IPS-15b (cell line): ENCODE measurements around the gene PARD6A.

Experiments
- H3K27me3 ChIP-seq: one replicate; pipeline ENCODE4 v1.6.1; 2013; ENCODE audit warnings: low read length; ENCODE audit not compliant: control insufficient read depth, insufficient read depth
- H3K36me3 ChIP-seq: one replicate; pipeline ENCODE4 v1.6.1; 2013; ENCODE audit warnings: low read length; ENCODE audit not compliant: control insufficient read depth, insufficient read depth
- H3K4me1 ChIP-seq: one replicate; pipeline ENCODE4 v1.6.1; 2013; ENCODE audit warnings: mild to moderate bottlenecking, low read length; ENCODE audit not compliant: control insufficient read depth, insufficient read depth
- H3K4me3 ChIP-seq: one replicate; pipeline ENCODE4 v1.5.1; 2013; ENCODE audit warnings: low read depth, low read length
- H3K9ac ChIP-seq: one replicate; pipeline ENCODE4 v1.6.1; 2013; ENCODE audit warnings: low read depth, mild to moderate bottlenecking, low read length
- H3K9me3 ChIP-seq: one replicate; pipeline ENCODE4 v1.6.1; 2013; ENCODE audit warnings: mild to moderate bottlenecking, low read length; ENCODE audit not compliant: control insufficient read depth, insufficient read depth

The PARD6A gene

DNA sequence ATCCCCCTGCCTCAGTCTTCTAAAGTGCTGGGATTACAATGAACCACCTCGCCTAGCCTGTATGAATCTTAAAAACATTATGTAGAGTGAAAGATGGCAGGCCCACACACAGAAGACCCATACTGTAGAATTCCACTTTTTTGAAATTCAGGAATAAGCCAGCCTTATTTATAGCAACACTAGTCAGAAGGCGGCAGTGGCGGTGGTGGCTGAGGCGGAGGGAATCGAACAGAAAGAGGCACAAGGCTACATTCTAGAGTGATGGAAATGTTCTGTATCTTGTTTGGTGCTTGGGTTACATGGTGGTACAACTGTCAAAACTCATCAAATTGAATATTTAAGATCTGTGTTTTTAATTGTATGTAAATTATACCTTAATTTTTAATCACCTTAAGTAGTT, 47.0 kb downstream of the PARD6A start:
- H3K9ac ChIP-seq = no peak overlapping the region
- H3K4me1 ChIP-seq = peaks cover 4% of the 10 kb centered on the region
- no peaks in the 10 kb centered on the region for H3K27me3 ChIP-seq
- no peaks in the 10 kb centered on the region for H3K9me3 ChIP-seq
- no peak overlapping the region for H3K4me3 ChIP-seq
- H3K36me3 ChIP-seq = no peaks in the 10 kb centered on the region

DNA sequence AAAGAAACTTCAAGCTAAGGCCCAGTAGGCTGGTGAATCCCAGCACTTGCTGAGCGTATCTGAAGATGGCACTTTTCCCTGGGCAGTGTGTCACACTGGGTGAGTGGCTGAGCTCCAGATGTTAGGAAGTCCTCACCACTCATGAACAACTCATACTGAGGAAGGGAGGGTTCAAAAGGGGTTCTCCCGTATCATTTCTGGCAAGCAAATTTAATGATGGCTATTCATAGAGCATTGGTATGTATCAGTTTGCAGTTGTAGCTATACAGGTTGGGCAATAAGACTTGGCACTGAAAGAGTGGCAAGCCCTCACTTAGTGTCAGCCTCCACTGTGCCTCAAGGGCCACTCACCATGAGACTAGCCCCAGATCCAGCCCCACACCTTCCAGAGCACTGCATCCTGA, 47.6 kb downstream of the PARD6A start:
- Histone ChIP-seq H3K9ac (no peak overlapping the region), H3K4me1 (peaks cover 4% of the 10 kb centered on the region), H3K4me3 (no peak overlapping the region), H3K9me3 (no peaks in the 10 kb centered on the region), H3K36me3 (no peaks in the 10 kb centered on the region), H3K27me3 (no peaks in the 10 kb centered on the region)

DNA sequence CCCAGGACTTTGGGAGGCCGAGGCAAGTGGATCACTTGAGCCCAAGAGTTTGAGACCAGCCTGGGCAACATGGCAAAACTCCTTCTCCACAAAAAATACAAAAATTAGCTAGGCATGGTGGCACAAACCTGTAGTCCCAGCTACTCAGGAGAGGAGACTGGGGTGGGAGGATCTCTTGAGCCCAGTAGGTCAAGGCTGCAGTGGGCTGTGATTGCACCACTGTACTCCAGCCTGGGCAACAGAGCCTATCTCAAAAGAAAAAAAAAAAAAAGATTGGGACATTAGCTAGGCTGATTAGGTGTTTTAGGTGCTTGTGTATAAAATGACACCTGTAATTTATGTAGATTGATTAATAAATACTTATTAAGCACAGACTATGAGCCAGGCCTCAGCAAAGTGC, 48.3 kb downstream of the PARD6A start:
- no peak overlapping the region for H3K4me3 ChIP-seq
- H3K27me3 ChIP-seq = no peaks in the 10 kb centered on the region
- no peaks in the 10 kb centered on the region for H3K36me3 ChIP-seq
- no peaks in the 10 kb centered on the region for H3K9me3 ChIP-seq
- peaks cover 6% of the 10 kb centered on the region for H3K4me1 ChIP-seq
- no peak overlapping the region for H3K9ac ChIP-seq

DNA sequence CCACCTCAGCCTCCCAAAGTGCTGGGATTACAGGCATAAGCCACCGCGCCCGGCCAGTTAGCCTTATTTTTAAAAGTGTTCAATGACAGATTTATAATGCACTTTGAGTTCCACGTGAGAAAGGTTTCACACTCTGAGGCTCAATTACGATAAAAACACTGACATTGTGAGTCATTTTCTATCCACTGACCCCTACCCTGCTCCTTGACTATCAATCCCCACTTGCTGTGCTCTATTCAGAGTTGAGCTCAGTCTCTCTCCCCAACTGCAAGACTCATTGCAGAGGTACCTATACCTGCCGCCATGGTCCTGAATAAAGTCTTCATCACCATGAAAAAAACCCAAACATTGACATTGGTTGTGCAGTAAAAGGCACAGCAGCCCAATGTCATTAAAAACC, 49.8 kb downstream of the PARD6A start:
- no peaks in the 10 kb centered on the region for H3K27me3 ChIP-seq
- no peak overlapping the region for H3K9ac ChIP-seq
- H3K4me1 ChIP-seq = peaks cover 6% of the 10 kb centered on the region
- no peaks in the 10 kb centered on the region for H3K36me3 ChIP-seq
- H3K9me3 ChIP-seq = no peaks in the 10 kb centered on the region
- H3K4me3 ChIP-seq = no peak overlapping the region
